SK-N-SH (cell line): ENCODE data around the gene ST6GALNAC5. TPM values are rescaled to one million over a fixed set of nuclear protein-coding genes. Genes with fewer than 3 reads are reported as not detected.

Experiments used
- CTCF ChIA-PET: fragments of 300-600, 350-600 bp; formaldehyde crosslinking; extraction: SDS; loops from one replicate; lab custom pipeline; 2021; lab: Yijun Ruan, JAX
- POLR2A ChIA-PET: fragments of 350-600 bp; sonication (Branson Sonifier 250); formaldehyde crosslinking; extraction: SDS; loops from one replicate; lab custom pipeline; 2020; ENCODE audit warnings: antibody characterized with exemption, inconsistent platforms; lab: Yijun Ruan, JAX
- DNase-seq: peaks from one replicate; pipeline ENCODE4 v3.0.0; 2012
- H2AFZ ChIP-seq: fragments of 200-600 bp; sonication (generic); 2 replicates; pipeline ENCODE4 v1.8.1; 2016; ENCODE audit warnings: antibody characterized with exemption, mild to moderate bottlenecking, low read depth
- H3F3A ChIP-seq: fragments of 200-600 bp; sonication (generic); replicated peaks from 2 replicates; pipeline ENCODE3; 2016; ENCODE audit warnings: antibody characterized with exemption, mild to moderate bottlenecking; ENCODE audit not compliant: insufficient read depth
- H3K27ac ChIP-seq, 2 experiments: fragments of 200-500 bp in 1 of 2; fragments of 200-600 bp in 1 of 2; sonication (Bioruptor generic) in 1 of 2; sonication (generic), shearing (Covaris generic) in 1 of 2; 2 replicates each; pipeline versions ENCODE4 v1.5.1 to v1.6.1; 2014 to 2016; ENCODE audit warnings: low read depth in 2 of 2, inconsistent platforms in 1 of 2, low read length in 1 of 2, mild to moderate bottlenecking in 1 of 2, mixed read lengths in 1 of 2
- H3K27me3 ChIP-seq: fragments of 200-600 bp; sonication (generic), shearing (Covaris generic); 2 replicates; pipeline ENCODE4 v1.6.1; 2016; ENCODE audit warnings: mixed run types; ENCODE audit not compliant: insufficient read depth
- H3K36me3 ChIP-seq, 2 experiments: fragments of 200-500 bp in 1 of 2; fragments of 200-600 bp in 1 of 2; sonication (Bioruptor generic) in 1 of 2; sonication (generic) in 1 of 2; replicated peaks in 1 of 2; 2 replicates each; pipeline versions ENCODE3 to v1.5.1; 2014 to 2016; ENCODE audit warnings: low read length in 1 of 2, mild to moderate bottlenecking in 1 of 2; ENCODE audit not compliant: insufficient read depth in 2 of 2, control insufficient read depth in 1 of 2
- H3K4me1 ChIP-seq, 2 experiments: fragments of 200-500 bp in 1 of 2; fragments of 200-600 bp in 1 of 2; sonication (Bioruptor generic) in 1 of 2; sonication (generic), shearing (Covaris generic) in 1 of 2; 2 replicates each; pipeline versions ENCODE4 v1.5.1 to v1.6.1; 2014 to 2016; ENCODE audit warnings: low read depth in 1 of 2, low read length in 1 of 2, mixed run types in 1 of 2; ENCODE audit not compliant: insufficient read depth in 2 of 2, control insufficient read depth in 1 of 2
- H3K4me2 ChIP-seq: fragments of 200-600 bp; sonication (generic), shearing (Covaris generic); 2 replicates; pipeline ENCODE4 v1.6.1; 2017; ENCODE audit warnings: mixed run types
- H3K4me3 ChIP-seq, 2 experiments: fragments of 200-500 bp in 1 of 2; fragments of 200-600 bp in 1 of 2; sonication (Bioruptor generic) in 1 of 2; sonication (generic), shearing (Covaris generic) in 1 of 2; 2 replicates each; pipeline versions ENCODE4 v1.5.1 to v1.8.1; 2014 to 2016; ENCODE audit warnings: low read depth in 2 of 2, inconsistent platforms in 1 of 2, low read length in 1 of 2, mild to moderate bottlenecking in 1 of 2, mixed read lengths in 1 of 2, moderate library complexity in 1 of 2
- H3K79me2 ChIP-seq: fragments of 200-600 bp; sonication (generic); 2 replicates; pipeline ENCODE4 v1.8.1; 2017; ENCODE audit warnings: mild to moderate bottlenecking; ENCODE audit not compliant: insufficient read depth
- H3K9ac ChIP-seq: fragments of 200-600 bp; sonication (generic); 2 replicates; pipeline ENCODE4 v1.6.1; 2017; ENCODE audit warnings: mixed run types
- H3K9me2 ChIP-seq: fragments of 200-600 bp; sonication (generic); 2 replicates; pipeline ENCODE4 v1.6.1; 2017; ENCODE audit warnings: mixed run types
- H3K9me3 ChIP-seq: fragments of 200-600 bp; sonication (generic); 2 replicates; pipeline ENCODE4 v1.6.1; 2017; ENCODE audit warnings: mixed run types, mild to moderate bottlenecking, moderate library complexity
- H4K20me1 ChIP-seq: fragments of 200-600 bp; sonication (generic); 2 replicates; pipeline ENCODE4 v1.6.1; 2017; ENCODE audit warnings: mild to moderate bottlenecking, mixed run types; ENCODE audit not compliant: insufficient read depth
- FOSL2 ChIP-seq: IDR thresholded peaks from 2 replicates; pipeline ENCODE4 v1.4.0; 2012; ENCODE audit warnings: low read depth, mild to moderate bottlenecking, moderate library complexity, borderline replicate concordance
- JUND ChIP-seq: IDR thresholded peaks from 2 replicates; pipeline ENCODE4 v1.4.0; 2012
- NFIC ChIP-seq: IDR thresholded peaks from 2 replicates; pipeline ENCODE4 v1.4.0; 2012; ENCODE audit warnings: borderline replicate concordance
- POLR2AphosphoS5 ChIP-seq: IDR thresholded peaks from 2 replicates; pipeline ENCODE4 v1.6.1; 2012; ENCODE audit warnings: low read depth, low read length
- TCF12 ChIP-seq: IDR thresholded peaks from 2 replicates; pipeline ENCODE4 v1.4.0; 2012
- TEAD4 ChIP-seq: IDR thresholded peaks from 2 replicates; pipeline ENCODE4 v1.4.0; 2012; ENCODE audit warnings: mild to moderate bottlenecking, borderline replicate concordance; ENCODE audit not compliant: insufficient read depth
- YY1 ChIP-seq: IDR thresholded peaks from 2 replicates; pipeline ENCODE4 v1.4.0; 2012; ENCODE audit warnings: low read depth, mild to moderate bottlenecking
- WGBS: methylation state at CpG from one replicate; pipeline ENCODE4 v1.1.6; 2017; ENCODE audit warnings: low lambda C conversion rate; 5-methylcytosine and 5-hydroxymethylcytosine counted together
- polyA plus RNA-seq, 3 experiments: library from polyadenylated mRNA; depleted of rRNA; stranded (reverse); fragments of >200 nt; gene quantifications; 2 replicates each; pipeline ENCODE4 v1.2.3, GENCODE V29; 2012
- TF ChIP-seq, protein P1 (sequence below): IDR thresholded peaks from 2 replicates; pipeline ENCODE4 v1.4.0; 2012; ENCODE audit warnings: low read depth, borderline replicate concordance
- TF ChIP-seq, protein P2 (sequence below): fragments of 150-350 bp; IDR thresholded peaks from 2 replicates; pipeline ENCODE4 v1.6.1; 2016; ENCODE audit warnings: mild to moderate bottlenecking, low read depth, low read length
- TF ChIP-seq, protein P3 (sequence below): IDR thresholded peaks from 2 replicates; pipeline ENCODE4 v1.6.1; 2012; ENCODE audit warnings: mild to moderate bottlenecking, low read depth, low read length, moderate library complexity
- TF ChIP-seq, protein P4 (sequence below): IDR thresholded peaks from 2 replicates; pipeline ENCODE4; 2012
- TF ChIP-seq, protein P5 (sequence below): IDR thresholded peaks from 2 replicates; pipeline ENCODE4 v1.4.0; 2012; ENCODE audit warnings: low read depth

Gene ST6GALNAC5
- polyA plus RNA-seq, 1 of the 3 experiments (the other 2 are of a cell fraction) = 10.6 TPM

DNA sequence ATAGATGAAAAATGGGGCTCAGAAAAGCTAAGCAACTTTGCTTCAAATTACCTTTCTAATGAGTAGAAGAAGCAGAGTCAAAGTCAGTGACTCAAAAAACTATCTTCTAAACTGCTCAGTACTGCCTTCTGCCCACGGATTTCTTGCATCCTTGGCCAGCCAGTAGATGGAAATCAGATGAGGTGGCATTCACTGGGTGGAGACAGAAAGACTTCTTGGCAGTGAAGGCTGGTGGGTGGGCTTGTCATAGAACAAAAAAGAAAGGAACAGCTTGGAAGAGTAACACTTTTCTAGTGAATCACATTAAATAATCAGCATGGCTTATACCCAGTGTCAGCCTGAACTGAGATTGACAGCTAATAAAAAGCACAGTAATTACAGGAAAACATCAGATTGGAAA lies 170.7 kb downstream of the ST6GALNAC5 start:
- peaks cover 0 to 14% of the 10 kb centered on the region in 2 experiments; a peak in 3 of 4 replicates for H3K4me1 ChIP-seq
- no peaks in the 10 kb centered on the region for H3K9me3 ChIP-seq
- H3K4me3 ChIP-seq = no peak overlapping the region
- no peaks in the 10 kb centered on the region for H4K20me1 ChIP-seq
- H3K27me3 ChIP-seq = no peaks in the 10 kb centered on the region
- WGBS = 45% methylated on average over 1 of the region's 1 CpG
- POLR2A ChIA-PET = no interaction called here
- TF ChIP-seq JUND = no peak
- H3F3A ChIP-seq = peaks cover 13% of the 10 kb centered on the region
- no peak for DNase-seq
- no peak overlapping the region for H2AFZ ChIP-seq
- no peaks in the 10 kb centered on the region for H3K36me3 ChIP-seq
- H3K79me2 ChIP-seq = no peaks in the 10 kb centered on the region
- H3K4me2 ChIP-seq = no peak overlapping the region
- CTCF ChIA-PET = interaction anchor here (0.7 to 0.8 kb wide), 2 partner anchors 15 to 970 kb away, joined by 3 to 4 read pairs; no protein-coding TSS in a partner anchor
- H3K9me2 ChIP-seq = no peaks in the 10 kb centered on the region
- H3K9ac ChIP-seq = no peak overlapping the region
- H3K27ac ChIP-seq = no peak overlapping the region

DNA sequence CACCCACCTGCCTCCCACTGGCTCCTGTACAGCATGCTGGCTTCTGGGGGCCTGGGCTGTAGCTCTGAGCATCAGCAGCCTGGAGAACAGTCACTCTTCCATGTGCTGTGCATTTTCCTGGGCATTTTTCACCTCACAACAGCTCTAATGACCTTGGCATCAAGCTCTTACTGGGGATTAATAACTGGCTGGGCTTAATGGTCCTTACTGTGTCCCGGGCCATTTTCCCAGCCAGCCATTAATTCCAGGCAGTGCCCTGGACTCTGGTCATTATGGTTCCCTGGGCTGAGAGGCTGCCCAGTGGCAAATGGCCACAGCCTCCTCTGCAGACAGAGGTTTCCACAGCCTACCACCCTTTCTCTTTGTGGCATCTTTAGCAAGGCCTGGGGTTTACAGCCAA lies 171.8 kb downstream of the ST6GALNAC5 start:
- Histone ChIP-seq H3K79me2 (no peaks in the 10 kb centered on the region), H3K4me1 (peaks cover 0 to 14% of the 10 kb centered on the region in 2 experiments; a peak in 3 of 4 replicates)
- POLR2A ChIA-PET = no interaction called here

DNA sequence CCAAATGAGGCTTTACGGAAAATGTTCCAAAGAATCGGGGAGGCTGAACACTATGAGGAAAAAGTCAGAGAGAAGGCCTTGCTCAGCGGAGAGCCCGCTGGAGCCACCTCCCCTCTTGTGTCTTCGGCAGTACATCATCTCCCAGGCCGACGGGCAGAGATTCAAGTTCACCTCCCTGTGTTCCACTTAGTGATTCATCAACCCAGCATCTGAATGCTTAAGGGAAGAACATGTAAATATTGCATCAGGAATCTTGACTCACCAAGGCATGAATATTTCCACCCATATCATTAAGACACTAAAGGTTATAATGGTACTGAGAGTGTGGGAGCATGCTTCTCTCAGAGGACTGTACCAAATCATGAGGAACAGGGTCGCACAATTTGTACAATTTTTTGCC lies 172.5 kb downstream of the ST6GALNAC5 start:
- peak overlapping the region; percentile 68; the same call in 1 of the 2 replicates for H2AFZ ChIP-seq
- CTCF ChIA-PET = no interaction called here
- H3K9me2 ChIP-seq = no peaks in the 10 kb centered on the region
- no peaks in the 10 kb centered on the region for H3K9me3 ChIP-seq
- H3K4me2 ChIP-seq = peak overlapping the region; percentile 2; the same call in 1 of the 2 replicates
- POLR2A ChIA-PET = no interaction called here
- peak overlapping the region in 1 of 2 experiments; percentile 84; a peak in 2 of 4 replicates for H3K27ac ChIP-seq
- H3F3A ChIP-seq = peaks cover 13% of the 10 kb centered on the region
- no peak overlapping the region for H3K4me3 ChIP-seq
- peak overlapping the region; percentile 19; the same call in 1 of the 2 replicates for H3K9ac ChIP-seq
- no peaks in the 10 kb centered on the region for H3K27me3 ChIP-seq
- H3K4me1 ChIP-seq = peaks cover 0 to 14% of the 10 kb centered on the region in 2 experiments; a peak in 3 of 4 replicates
- H4K20me1 ChIP-seq = no peaks in the 10 kb centered on the region
- H3K79me2 ChIP-seq = no peaks in the 10 kb centered on the region
- DNase-seq = no peak
- no peaks in the 10 kb centered on the region for H3K36me3 ChIP-seq
- 28% methylated on average over 8 of the region's 8 CpGs for WGBS
- TF ChIP-seq, protein P1, sequence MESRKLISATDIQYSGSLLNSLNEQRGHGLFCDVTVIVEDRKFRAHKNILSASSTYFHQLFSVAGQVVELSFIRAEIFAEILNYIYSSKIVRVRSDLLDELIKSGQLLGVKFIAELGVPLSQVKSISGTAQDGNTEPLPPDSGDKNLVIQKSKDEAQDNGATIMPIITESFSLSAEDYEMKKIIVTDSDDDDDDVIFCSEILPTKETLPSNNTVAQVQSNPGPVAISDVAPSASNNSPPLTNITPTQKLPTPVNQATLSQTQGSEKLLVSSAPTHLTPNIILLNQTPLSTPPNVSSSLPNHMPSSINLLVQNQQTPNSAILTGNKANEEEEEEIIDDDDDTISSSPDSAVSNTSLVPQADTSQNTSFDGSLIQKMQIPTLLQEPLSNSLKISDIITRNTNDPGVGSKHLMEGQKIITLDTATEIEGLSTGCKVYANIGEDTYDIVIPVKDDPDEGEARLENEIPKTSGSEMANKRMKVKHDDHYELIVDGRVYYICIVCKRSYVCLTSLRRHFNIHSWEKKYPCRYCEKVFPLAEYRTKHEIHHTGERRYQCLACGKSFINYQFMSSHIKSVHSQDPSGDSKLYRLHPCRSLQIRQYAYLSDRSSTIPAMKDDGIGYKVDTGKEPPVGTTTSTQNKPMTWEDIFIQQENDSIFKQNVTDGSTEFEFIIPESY = 0 out of 2 replicates have a peak, but pooled peaks have one; percentile 19
- TF ChIP-seq JUND = peak; percentile 96
- peak; percentile 81 for TF ChIP-seq TEAD4
- TF ChIP-seq, protein P2, sequence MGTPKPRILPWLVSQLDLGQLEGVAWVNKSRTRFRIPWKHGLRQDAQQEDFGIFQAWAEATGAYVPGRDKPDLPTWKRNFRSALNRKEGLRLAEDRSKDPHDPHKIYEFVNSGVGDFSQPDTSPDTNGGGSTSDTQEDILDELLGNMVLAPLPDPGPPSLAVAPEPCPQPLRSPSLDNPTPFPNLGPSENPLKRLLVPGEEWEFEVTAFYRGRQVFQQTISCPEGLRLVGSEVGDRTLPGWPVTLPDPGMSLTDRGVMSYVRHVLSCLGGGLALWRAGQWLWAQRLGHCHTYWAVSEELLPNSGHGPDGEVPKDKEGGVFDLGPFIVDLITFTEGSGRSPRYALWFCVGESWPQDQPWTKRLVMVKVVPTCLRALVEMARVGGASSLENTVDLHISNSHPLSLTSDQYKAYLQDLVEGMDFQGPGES = no peak
- peak; percentile 83 for TF ChIP-seq TCF12
- TF ChIP-seq, protein P3, sequence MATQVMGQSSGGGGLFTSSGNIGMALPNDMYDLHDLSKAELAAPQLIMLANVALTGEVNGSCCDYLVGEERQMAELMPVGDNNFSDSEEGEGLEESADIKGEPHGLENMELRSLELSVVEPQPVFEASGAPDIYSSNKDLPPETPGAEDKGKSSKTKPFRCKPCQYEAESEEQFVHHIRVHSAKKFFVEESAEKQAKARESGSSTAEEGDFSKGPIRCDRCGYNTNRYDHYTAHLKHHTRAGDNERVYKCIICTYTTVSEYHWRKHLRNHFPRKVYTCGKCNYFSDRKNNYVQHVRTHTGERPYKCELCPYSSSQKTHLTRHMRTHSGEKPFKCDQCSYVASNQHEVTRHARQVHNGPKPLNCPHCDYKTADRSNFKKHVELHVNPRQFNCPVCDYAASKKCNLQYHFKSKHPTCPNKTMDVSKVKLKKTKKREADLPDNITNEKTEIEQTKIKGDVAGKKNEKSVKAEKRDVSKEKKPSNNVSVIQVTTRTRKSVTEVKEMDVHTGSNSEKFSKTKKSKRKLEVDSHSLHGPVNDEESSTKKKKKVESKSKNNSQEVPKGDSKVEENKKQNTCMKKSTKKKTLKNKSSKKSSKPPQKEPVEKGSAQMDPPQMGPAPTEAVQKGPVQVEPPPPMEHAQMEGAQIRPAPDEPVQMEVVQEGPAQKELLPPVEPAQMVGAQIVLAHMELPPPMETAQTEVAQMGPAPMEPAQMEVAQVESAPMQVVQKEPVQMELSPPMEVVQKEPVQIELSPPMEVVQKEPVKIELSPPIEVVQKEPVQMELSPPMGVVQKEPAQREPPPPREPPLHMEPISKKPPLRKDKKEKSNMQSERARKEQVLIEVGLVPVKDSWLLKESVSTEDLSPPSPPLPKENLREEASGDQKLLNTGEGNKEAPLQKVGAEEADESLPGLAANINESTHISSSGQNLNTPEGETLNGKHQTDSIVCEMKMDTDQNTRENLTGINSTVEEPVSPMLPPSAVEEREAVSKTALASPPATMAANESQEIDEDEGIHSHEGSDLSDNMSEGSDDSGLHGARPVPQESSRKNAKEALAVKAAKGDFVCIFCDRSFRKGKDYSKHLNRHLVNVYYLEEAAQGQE = 0 out of 2 replicates have a peak, but pooled peaks have one; percentile 59
- 0 out of 2 replicates have a peak, but pooled peaks have one; percentile 21 for TF ChIP-seq YY1
- peak; percentile 70; the same call in 1 of the 2 replicates for TF ChIP-seq POLR2AphosphoS5
- TF ChIP-seq NFIC = peak; percentile 75
- peak; percentile 97 for TF ChIP-seq FOSL2
- TF ChIP-seq, protein P4, sequence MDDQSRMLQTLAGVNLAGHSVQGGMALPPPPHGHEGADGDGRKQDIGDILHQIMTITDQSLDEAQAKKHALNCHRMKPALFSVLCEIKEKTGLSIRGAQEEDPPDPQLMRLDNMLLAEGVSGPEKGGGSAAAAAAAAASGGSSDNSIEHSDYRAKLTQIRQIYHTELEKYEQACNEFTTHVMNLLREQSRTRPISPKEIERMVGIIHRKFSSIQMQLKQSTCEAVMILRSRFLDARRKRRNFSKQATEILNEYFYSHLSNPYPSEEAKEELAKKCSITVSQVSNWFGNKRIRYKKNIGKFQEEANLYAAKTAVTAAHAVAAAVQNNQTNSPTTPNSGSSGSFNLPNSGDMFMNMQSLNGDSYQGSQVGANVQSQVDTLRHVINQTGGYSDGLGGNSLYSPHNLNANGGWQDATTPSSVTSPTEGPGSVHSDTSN = peak; percentile 91

More for the DNA sequence above, 171.8 kb downstream of the ST6GALNAC5 start:
- Histone ChIP-seq H3K9me2 (no peaks in the 10 kb centered on the region), H3K36me3 (no peaks in the 10 kb centered on the region), H3K9ac (peak overlapping the region; percentile 16; the same call in 1 of the 2 replicates), H4K20me1 (no peaks in the 10 kb centered on the region), H2AFZ (peak overlapping the region; percentile 31; the same call in 1 of the 2 replicates), H3K27me3 (no peaks in the 10 kb centered on the region), H3K27ac (peak overlapping the region in 1 of 2 experiments; percentile 84; a peak in 2 of 4 replicates), H3F3A (peaks cover 13% of the 10 kb centered on the region), H3K4me2 (peak overlapping the region; percentile 2; the same call in 1 of the 2 replicates), H3K9me3 (no peaks in the 10 kb centered on the region), H3K4me3 (no peak overlapping the region)
- CTCF ChIA-PET = no interaction called here
- no peak for DNase-seq
- TF ChIP-seq, protein P5, sequence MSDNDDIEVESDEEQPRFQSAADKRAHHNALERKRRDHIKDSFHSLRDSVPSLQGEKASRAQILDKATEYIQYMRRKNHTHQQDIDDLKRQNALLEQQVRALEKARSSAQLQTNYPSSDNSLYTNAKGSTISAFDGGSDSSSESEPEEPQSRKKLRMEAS = no peak
- 100% methylated on average over 1 of the region's 1 CpG for WGBS
